K562 (cell line): ENCODE measurements around the gene CLIP1. TPM values are rescaled to one million over a fixed set of nuclear protein-coding genes. Genes with fewer than 3 reads are reported as not detected.

Experiments used
- ATAC-seq: fragments of 200-7000 bp; cut with Tn5 transposase; 3 replicates; pipeline ENCODE4 v1.9.1; 2020; ENCODE audit warnings: moderate library complexity
- BruUV-seq: library from RNA; stranded (reverse); fragments of 400-500 nt; replicated peaks from 2 replicates; lab custom pipeline; 2021; lab: Mats Ljungman, UMichigan
- CTCF ChIA-PET: fragments of 300-600 bp; formaldehyde crosslinking; extraction: SDS; loops from one replicate; lab custom pipeline; 2021; ENCODE audit warnings: low intra/inter-chr PET ratio; lab: Yijun Ruan, JAX
- POLR2A ChIA-PET: fragments of 300-600, 350-650 bp; sonication (Branson Sonifier 250); formaldehyde crosslinking; extraction: SDS; loops from one replicate; lab custom pipeline; 2021; ENCODE audit warnings: antibody characterized with exemption, inconsistent platforms; lab: Yijun Ruan, JAX
- DNase-seq, 4 experiments: peaks; one replicate each; pipeline versions ENCODE4 v3.0.0 to v3.0.0-alpha.2; 2011 to 2018; ENCODE audit warnings: low spot score in 3 of 4, mixed read lengths in 3 of 4; ENCODE audit errors: extremely low read depth in 1 of 4
- FAIRE-seq: peaks from 2 replicates; lab custom pipeline; 2011; peaks lifted over from hg19 to GRCh38; lab: Jason Lieb, UNC
- H2AFZ ChIP-seq: 2 replicates; pipeline ENCODE4 v1.6.0; 2011; ENCODE audit warnings: low read depth, low read length, control low read depth, inconsistent platforms
- H3K27ac ChIP-seq: fragments of 200-600 bp; 3 replicates; pipeline ENCODE4 v1.8.0; 2011; ENCODE audit warnings: low read depth, mild to moderate bottlenecking, control low read depth, inconsistent platforms, low read length, moderate library complexity, mixed read lengths; ENCODE audit errors: extremely low read depth
- H3K27me3 ChIP-seq, 2 experiments: fragments of 300-600 bp in 1 of 2; 2 replicates in 1 of 2; 3 replicates in 1 of 2; pipeline versions ENCODE4 v1.6.0 to v1.8.0; 2011; ENCODE audit warnings: inconsistent platforms in 2 of 2, low read length in 2 of 2, mild to moderate bottlenecking in 1 of 2, mixed read lengths in 1 of 2, moderate library complexity in 1 of 2; ENCODE audit not compliant: control insufficient read depth in 2 of 2, insufficient read depth in 2 of 2
- H3K36me3 ChIP-seq: fragments of 300-600 bp; 3 replicates; pipeline ENCODE4 v1.8.0; 2011; ENCODE audit warnings: mild to moderate bottlenecking, low read length, inconsistent platforms; ENCODE audit not compliant: control insufficient read depth, insufficient read depth
- H3K4me1 ChIP-seq, 2 experiments: fragments of 200-600 bp in 1 of 2; replicated peaks in 1 of 2; 2 replicates in 1 of 2; 3 replicates in 1 of 2; pipeline versions ENCODE4 v1.5.1 to v1.8.0; 2011; ENCODE audit warnings: inconsistent platforms in 2 of 2, low read length in 2 of 2, mild to moderate bottlenecking in 1 of 2, mixed read lengths in 1 of 2, moderate library complexity in 1 of 2; ENCODE audit not compliant: control insufficient read depth in 2 of 2, insufficient read depth in 2 of 2
- H3K4me2 ChIP-seq: 2 replicates; pipeline ENCODE4 v1.6.1; 2011; ENCODE audit warnings: low read length, control low read depth, inconsistent platforms, mixed read lengths; ENCODE audit not compliant: insufficient read depth
- H3K4me3 ChIP-seq: fragments of 200-600 bp; sonication (generic), shearing (Covaris generic); 2 replicates; pipeline ENCODE4 v1.5.1; 2016; ENCODE audit warnings: control low read depth, inconsistent platforms
- H3K79me2 ChIP-seq: fragments of 200-600 bp; 3 replicates; pipeline ENCODE4 v1.8.0; 2011; ENCODE audit warnings: low read length, inconsistent platforms; ENCODE audit not compliant: control insufficient read depth, insufficient read depth
- H3K9ac ChIP-seq, 2 experiments: 2 replicates each; pipeline versions ENCODE4 v1.6.0 to v1.6.1; 2011; ENCODE audit warnings: low read depth in 2 of 2, low read length in 2 of 2, control low read depth in 1 of 2, inconsistent platforms in 1 of 2, mild to moderate bottlenecking in 1 of 2, mixed read lengths in 1 of 2; ENCODE audit not compliant: insufficient read depth in 1 of 2
- H3K9me1 ChIP-seq: one replicate; pipeline ENCODE4 v1.6.0; 2011; ENCODE audit warnings: inconsistent platforms, mild to moderate bottlenecking, low read length, moderate library complexity; ENCODE audit not compliant: control insufficient read depth, insufficient read depth
- H3K9me3 ChIP-seq: replicated peaks from 2 replicates; pipeline ENCODE4 v1.5.1; 2011; ENCODE audit warnings: low read depth, low read length, inconsistent platforms; ENCODE audit not compliant: control insufficient read depth, insufficient read depth
- H4K20me1 ChIP-seq: replicated peaks from 2 replicates; pipeline ENCODE4 v1.6.1; 2011; ENCODE audit warnings: low read length, inconsistent platforms, mixed read lengths; ENCODE audit not compliant: control insufficient read depth, insufficient read depth
- BMI1 ChIP-seq: fragments of 150-350 bp; IDR thresholded peaks from 2 replicates; pipeline ENCODE4 v1.6.1; 2014; ENCODE audit warnings: low read length
- FOXA1 ChIP-seq: fragments of 450-650 bp; IDR thresholded peaks from 2 replicates; pipeline ENCODE4 v1.6.1; 2016; ENCODE audit warnings: mild to moderate bottlenecking, borderline replicate concordance
- NR4A1 ChIP-seq, 2 experiments: fragments of 250-450 bp in 1 of 2; fragments of 450-650 bp in 1 of 2; sonication (Bioruptor Pico) in 1 of 2; IDR thresholded peaks; 2 replicates each; pipeline versions ENCODE4 v1.4.0 to v1.6.1; 2016 to 2020; ENCODE audit warnings: mild to moderate bottlenecking in 2 of 2, missing compliant biosample characterization in 1 of 2, missing genetic modification characterization in 1 of 2, moderate library complexity in 1 of 2
- SIN3B ChIP-seq: fragments of 450-650 bp; IDR thresholded peaks from 2 replicates; pipeline ENCODE4 v1.6.1; 2017; ENCODE audit warnings: low read depth, mild to moderate bottlenecking, moderate library complexity
- SOX6 ChIP-seq: fragments of 450-650 bp; IDR thresholded peaks from 2 replicates; pipeline ENCODE4 v1.6.1; 2014; ENCODE audit warnings: mild to moderate bottlenecking
- SP2 ChIP-seq: IDR thresholded peaks from 2 replicates; pipeline ENCODE4 v1.6.1; 2011; ENCODE audit warnings: mild to moderate bottlenecking, low read depth, low read length, moderate library complexity; ENCODE audit not compliant: poor library complexity, severe bottlenecking; ENCODE audit errors: extremely low read depth
- SRSF7 ChIP-seq: fragments of 200-400 bp; formaldehyde crosslinking; optimal IDR thresholded peaks from 2 replicates; pipeline ENCODE3; 2017; ENCODE audit warnings: mild to moderate bottlenecking, low read depth, low read length
- TCF3 ChIP-seq: sonication (generic); formaldehyde crosslinking; IDR thresholded peaks from 2 replicates; pipeline ENCODE4 v1.4.0; 2020; ENCODE audit warnings: mild to moderate bottlenecking, missing genetic modification reagents
- ZKSCAN8 ChIP-seq: fragments of 200-800 bp; sonication (Bioruptor generic); IDR thresholded peaks from 2 replicates; pipeline ENCODE4 v1.6.1; 2016; ENCODE audit warnings: missing genetic modification characterization, missing compliant biosample characterization
- ZNF507 ChIP-seq: conservative IDR thresholded peaks from 2 replicates; pipeline ENCODE4 v1.6.1; 2017; ENCODE audit warnings: missing genetic modification characterization, missing compliant biosample characterization
- ZNF707 ChIP-seq: fragments of 250-450 bp; sonication (Bioruptor Pico); conservative IDR thresholded peaks from 2 replicates; pipeline ENCODE4 v1.8.0; 2022; ENCODE audit warnings: inconsistent platforms, mild to moderate bottlenecking, moderate library complexity
- WGBS: fragments of 100-300 bp; shearing (Covaris generic); methylation state at CpG from one replicate; pipeline ENCODE4 v1.1.6; 2016; ENCODE audit warnings: low coverage, mixed read lengths; ENCODE audit not compliant: insufficient coverage; ENCODE audit errors: missing lambda C conversion rate; 5-methylcytosine and 5-hydroxymethylcytosine counted together
- in situ Hi-C: fragments of 300-500 bp; cut with MboI; formaldehyde crosslinking; loops from 4 replicates; pipeline ENCODE4 v1.15.0; 2018; ENCODE audit warnings: inconsistent platforms, mixed read lengths
- intact Hi-C: fragments of 100-400 bp; cut with micrococcal nuclease; formaldehyde crosslinking; loops from 2 replicates; pipeline ENCODE4 v1.14.2; 2022
- polyA plus RNA-seq, 8 experiments: library from polyadenylated mRNA; depleted of rRNA in 4 of 8; stranded (reverse) in 5 of 8; unstranded in 3 of 8; fragments of >200 nt; fragmentation: Nextera tagmentation in 2 of 8; fragmentation: Illumina TruSeq in 1 of 8; extraction: Ambion mirVana in 2 of 8; extraction: Trizol in 1 of 8; gene quantifications; 2 replicates each; pipeline versions ENCODE4 v1.2.1 to v1.2.3, GENCODE V29; 2011 to 2014; ENCODE audit warnings: inconsistent platforms in 1 of 8, missing spikeins in 1 of 8
- total RNA-seq, 7 experiments: library from RNA; depleted of rRNA in 6 of 7; stranded (reverse); fragments of >200 nt in 6 of 7; fragmentation: Illumina TruSeq in 2 of 7; extraction: Trizol in 2 of 7; gene quantifications; 2 replicates each; pipeline versions ENCODE4 v1.2.1 to v1.2.3, GENCODE V29; 2011 to 2021; ENCODE audit warnings: low replicate concordance in 1 of 7
- TF ChIP-seq, protein P1 (sequence below): fragments of 450-650 bp; IDR thresholded peaks from 2 replicates; pipeline ENCODE4 v1.6.1; 2016; ENCODE audit warnings: mild to moderate bottlenecking

Gene CLIP1
- total and polyA plus RNA-seq, 9 of the 15 experiments (the other 6 are each of a cell fraction or from before 2014, with no cell fraction given) = 5.8 to 33.9 (median 27.6) TPM

DNA sequence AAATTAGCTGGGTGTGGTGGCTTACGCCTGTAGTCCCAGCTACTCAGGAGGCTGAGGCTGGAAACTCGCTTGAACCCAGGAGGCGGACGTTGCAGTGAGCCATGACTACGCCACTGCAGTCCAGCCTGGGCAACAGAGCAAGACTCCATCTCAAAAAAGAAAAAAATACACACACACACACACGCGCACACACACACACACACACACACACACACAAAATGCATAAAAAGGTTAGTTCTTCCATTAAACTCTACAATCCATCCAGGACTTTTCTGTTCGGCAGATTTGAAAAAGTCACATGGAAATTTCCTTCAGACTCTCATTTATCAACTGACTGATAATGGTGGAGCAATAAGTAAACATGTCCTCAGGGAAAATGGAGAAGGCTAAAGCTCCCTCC, 147.0 kb downstream of the CLIP1 start:
- intact Hi-C loops = no loop called here

More for the DNA sequence above, 147.0 kb downstream of the CLIP1 start:
- no peaks in the 10 kb centered on the region for H3K9me3 ChIP-seq
- peaks cover 32% of the 10 kb centered on the region for H3K36me3 ChIP-seq
- no peak overlapping the region for H3K4me2 ChIP-seq
- ChIA-PET CTCF (no interaction called here), POLR2A (no interaction called here)
- H3K4me3 ChIP-seq = no peak overlapping the region
- 0 out of 4 replicates have a peak overlapping the region, but pooled peaks of 1 of the 2 experiments have one; percentile 65 for H3K9ac ChIP-seq
- no peaks in the 10 kb centered on the region for H3K27me3 ChIP-seq
- peaks cover 4% of the 10 kb centered on the region for H3K9me1 ChIP-seq
- no TSS peak for BruUV-seq
- no peak for ATAC-seq
- in situ Hi-C loops = no loop called here
- H3K4me1 ChIP-seq = peaks cover 16 to 19% of the 10 kb centered on the region in 2 experiments
- no peaks in the 10 kb centered on the region for H4K20me1 ChIP-seq
- no peak overlapping the region for H3K27ac ChIP-seq
- FAIRE-seq = no peak
- TF ChIP-seq FOXA1 = no peak
- no peak for TF ChIP-seq ZNF507 (tag)
- TF ChIP-seq ZNF707 (CRISPR knock-in tag) = no peak
- TF ChIP-seq SIN3B = no peak
- no peak for TF ChIP-seq SOX6
- no peak for TF ChIP-seq BMI1
- TF ChIP-seq SP2 = no peak
- no peak for TF ChIP-seq NR4A1 (CRISPR knock-in tag; IDR thresholded peaks at IDR 0.05)
- no peak for TF ChIP-seq NR4A1 (tag; IDR thresholded peaks at IDR 0.05)
- TF ChIP-seq, protein P1, sequence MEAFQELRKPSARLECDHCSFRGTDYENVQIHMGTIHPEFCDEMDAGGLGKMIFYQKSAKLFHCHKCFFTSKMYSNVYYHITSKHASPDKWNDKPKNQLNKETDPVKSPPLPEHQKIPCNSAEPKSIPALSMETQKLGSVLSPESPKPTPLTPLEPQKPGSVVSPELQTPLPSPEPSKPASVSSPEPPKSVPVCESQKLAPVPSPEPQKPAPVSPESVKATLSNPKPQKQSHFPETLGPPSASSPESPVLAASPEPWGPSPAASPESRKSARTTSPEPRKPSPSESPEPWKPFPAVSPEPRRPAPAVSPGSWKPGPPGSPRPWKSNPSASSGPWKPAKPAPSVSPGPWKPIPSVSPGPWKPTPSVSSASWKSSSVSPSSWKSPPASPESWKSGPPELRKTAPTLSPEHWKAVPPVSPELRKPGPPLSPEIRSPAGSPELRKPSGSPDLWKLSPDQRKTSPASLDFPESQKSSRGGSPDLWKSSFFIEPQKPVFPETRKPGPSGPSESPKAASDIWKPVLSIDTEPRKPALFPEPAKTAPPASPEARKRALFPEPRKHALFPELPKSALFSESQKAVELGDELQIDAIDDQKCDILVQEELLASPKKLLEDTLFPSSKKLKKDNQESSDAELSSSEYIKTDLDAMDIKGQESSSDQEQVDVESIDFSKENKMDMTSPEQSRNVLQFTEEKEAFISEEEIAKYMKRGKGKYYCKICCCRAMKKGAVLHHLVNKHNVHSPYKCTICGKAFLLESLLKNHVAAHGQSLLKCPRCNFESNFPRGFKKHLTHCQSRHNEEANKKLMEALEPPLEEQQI = no peak
- TF ChIP-seq TCF3 = no peak
- no peak for TF ChIP-seq SRSF7
- no peak for TF ChIP-seq ZKSCAN8 (CRISPR knock-in tag)
- no peaks in the 10 kb centered on the region for H3K79me2 ChIP-seq
- H2AFZ ChIP-seq = no peak overlapping the region
- DNase-seq = no peak
- WGBS = 96% methylated on average over 6 of the region's 8 CpGs
